Thyroid gland (tissue), 4 donors: Measurements from ENCODE around the gene ANKRD7. TPM values are rescaled to one million over a fixed set of nuclear protein-coding genes. Genes with fewer than 3 reads are reported as not detected.
"Not testable (repeated sequence)": the region's sequence is repeated elsewhere in the genome, so short reads cannot be mapped to it uniquely, and the experiment has no call there.

ENCODE experiments used
- DNase-seq, 2 donors: peaks; one replicate each; pipeline ENCODE4 v3.0.0-alpha.2; 2019
- H3K27ac ChIP-seq, 3 donors: fragments of 200-600 bp; sonication (generic); 1 replicate in 2 of 3; 2 replicates in 1 of 3; pipeline ENCODE4 v1.5.1; 2016 to 2019; ENCODE audit warnings: mild to moderate bottlenecking in 1 of 3, moderate library complexity in 1 of 3
- H3K27me3 ChIP-seq: fragments of 200-600 bp; sonication (generic); one replicate; pipeline ENCODE4 v1.5.1; 2019
- H3K36me3 ChIP-seq, 2 donors: fragments of 200-600 bp; sonication (generic); one replicate each; pipeline ENCODE4 v1.5.1; 2016 to 2019
- H3K4me1 ChIP-seq, 2 donors: fragments of 200-600 bp; sonication (generic); one replicate each; pipeline ENCODE4 v1.5.1; 2017 to 2019
- H3K4me3 ChIP-seq, 3 donors: fragments of 200-600 bp; sonication (generic); replicated peaks in 1 of 3; 1 replicate in 2 of 3; 2 replicates in 1 of 3; pipeline ENCODE4 v1.5.1; 2016; ENCODE audit warnings: mild to moderate bottlenecking in 1 of 3
- H3K9me3 ChIP-seq: fragments of 200-600 bp; sonication (generic); one replicate; pipeline ENCODE4 v1.5.1; 2017
- CTCF ChIP-seq, 6 experiments: fragments of 200-600 bp in 3 of 6; fragments of 450-650 bp in 3 of 6; sonication (generic) in 3 of 6; IDR thresholded peaks; one replicate each; pipeline ENCODE4 v1.5.1; 2016 to 2019; ENCODE audit warnings: antibody characterized with exemption in 6 of 6, mild to moderate bottlenecking in 2 of 6, inconsistent platforms in 1 of 6, moderate library complexity in 1 of 6
- POLR2A ChIP-seq, 2 donors: fragments of 450-650 bp; IDR thresholded peaks; one replicate each; pipeline ENCODE4 v1.6.1; 2017; ENCODE audit warnings: antibody characterized with exemption in 2 of 2, mild to moderate bottlenecking in 2 of 2, moderate library complexity in 1 of 2
- WGBS, 2 donors: methylation state at CpG; one replicate each; pipeline ENCODE4 v1.1.5; 2017; 5-methylcytosine and 5-hydroxymethylcytosine counted together
- intact Hi-C: fragments of 100-400 bp; cut with DNase I; formaldehyde crosslinking; loops from one replicate; pipeline ENCODE4 v1.15.1; 2023
- total RNA-seq, 4 donors: library from RNA; depleted of rRNA; stranded (reverse); fragments of >200 nt; gene quantifications; one replicate each; pipeline ENCODE4 v1.2.3, GENCODE V29; 2016

Gene ANKRD7
- total RNA-seq, 4 donors from 2014 or later: 3.3 to 8.2 (median 5.1) TPM

- Histone ChIP-seq H3K36me3 (no peaks in the 10 kb centered on the region), H3K4me3 (no peak overlapping the region), H3K27me3 (no peaks in the 10 kb centered on the region), H3K4me1 (no peaks in the 10 kb centered on the region), H3K27ac (no peak overlapping the region), H3K9me3 (no peaks in the 10 kb centered on the region)
- 80 to 84% methylated on average over 1 of the region's 1 CpG for WGBS, 2 donors
- intact Hi-C loops: no loop called here
- no peak for DNase-seq
- no peak for TF ChIP-seq POLR2A (IDR thresholded peaks at IDR 0.05)
- no peak for TF ChIP-seq CTCF (IDR thresholded peaks at IDR 0.05)
These were observed 8.3 kb downstream of the ANKRD7 start for GRCh38 chr7:118232837-118233236.

- intact Hi-C loops: no loop called here
- Histone ChIP-seq H3K4me1 (no peaks in the 10 kb centered on the region), H3K27ac (no peak overlapping the region), H3K4me3 (no peak overlapping the region), H3K9me3 (no peaks in the 10 kb centered on the region), H3K36me3 (no peaks in the 10 kb centered on the region), H3K27me3 (no peaks in the 10 kb centered on the region)
- DNase-seq: no peak
- TF ChIP-seq CTCF (IDR thresholded peaks at IDR 0.05): no peak
- no peak for TF ChIP-seq POLR2A (IDR thresholded peaks at IDR 0.05)
- 86% methylated on average over 1 of the region's 1 CpG for WGBS, 2 donors
These were observed 9.3 kb downstream of the ANKRD7 start for GRCh38 chr7:118233799-118234198.

GRCh38 chr7:118239014-118239413 lies 14.5 kb downstream of the ANKRD7 start:
- 86 to 90% methylated on average over 1 to 3 of the region's 3 CpGs for WGBS, 2 donors
- no peak for DNase-seq
- Histone ChIP-seq H3K36me3 (no peaks in the 10 kb centered on the region), H3K4me1 (no peaks in the 10 kb centered on the region), H3K27ac (no peak overlapping the region), H3K4me3 (no peak overlapping the region), H3K27me3 (no peaks in the 10 kb centered on the region), H3K9me3 (no peaks in the 10 kb centered on the region)
- intact Hi-C loops: no loop called here
- TF ChIP-seq CTCF (IDR thresholded peaks at IDR 0.05): no peak
- TF ChIP-seq POLR2A (IDR thresholded peaks at IDR 0.05): no peak

GRCh38 chr7:118240320-118240719 lies 15.8 kb downstream of the ANKRD7 start:
- H3K9me3 ChIP-seq, DNase-seq, H3K36me3 ChIP-seq, intact Hi-C loops, H3K4me3 ChIP-seq, H3K27me3 ChIP-seq, H3K27ac ChIP-seq, H3K4me1 ChIP-seq: not testable (repeated sequence)
- 95 to 99% methylated on average over 2 of the region's 2 CpGs for WGBS, 2 donors

- TF ChIP-seq POLR2A (IDR thresholded peaks at IDR 0.05) (no peak), CTCF (IDR thresholded peaks at IDR 0.05) (no peak)
- DNase-seq: no peak
- Histone ChIP-seq H3K4me1 (no peaks in the 10 kb centered on the region), H3K9me3 (no peaks in the 10 kb centered on the region), H3K36me3 (no peaks in the 10 kb centered on the region), H3K27ac (no peak overlapping the region), H3K27me3 (no peaks in the 10 kb centered on the region), H3K4me3 (no peak overlapping the region)
- WGBS, 2 donors: 76 to 88% methylated on average over 1 of the region's 1 CpG
- intact Hi-C loops: no loop called here
These were observed 19.2 kb downstream of the ANKRD7 start for GRCh38 chr7:118243695-118244094.
